Suprapubic skin (tissue), 4 donors: ENCODE results near the gene NCBP2. TPM values are rescaled to one million over a fixed set of nuclear protein-coding genes. Genes with fewer than 3 reads are reported as not detected.

Experiments
- DNase-seq, 2 donors: peaks; one replicate each; pipeline ENCODE4 v3.0.0-alpha.2; 2019; ENCODE audit warnings: low spot score in 2 of 2
- H3K27ac ChIP-seq: fragments of 200-600 bp; sonication (generic); one replicate; pipeline ENCODE4 v1.5.1; 2019
- H3K27me3 ChIP-seq: fragments of 200-600 bp; sonication (generic); one replicate; pipeline ENCODE4 v1.5.1; 2019
- H3K36me3 ChIP-seq: fragments of 200-600 bp; sonication (generic); one replicate; pipeline ENCODE4 v1.5.1; 2019
- H3K4me1 ChIP-seq: fragments of 200-600 bp; sonication (generic); one replicate; pipeline ENCODE4 v1.5.1; 2019
- H3K4me3 ChIP-seq: fragments of 200-600 bp; sonication (generic); one replicate; pipeline ENCODE4 v1.5.1; 2019; ENCODE audit warnings: mild to moderate bottlenecking
- H3K9me3 ChIP-seq: fragments of 200-600 bp; sonication (generic); one replicate; pipeline ENCODE4 v1.5.1; 2019
- EP300 ChIP-seq: sonication (generic); formaldehyde crosslinking; IDR thresholded peaks from one replicate; pipeline ENCODE4 v1.6.1; 2017; ENCODE audit warnings: antibody characterized with exemption
- POLR2A ChIP-seq, 2 donors: fragments of 450-650 bp; IDR thresholded peaks; one replicate each; pipeline ENCODE4 v1.6.1; 2017; ENCODE audit warnings: antibody characterized with exemption in 2 of 2, mild to moderate bottlenecking in 2 of 2, moderate library complexity in 2 of 2
- POLR2AphosphoS5 ChIP-seq, 3 donors: sonication (generic); formaldehyde crosslinking; IDR thresholded peaks; one replicate each; pipeline ENCODE4 v1.6.1; 2017; ENCODE audit warnings: antibody characterized with exemption in 3 of 3
- WGBS: methylation state at CpG from one replicate; pipeline ENCODE4 v1.1.5; 2018; 5-methylcytosine and 5-hydroxymethylcytosine counted together
- total RNA-seq, 4 donors: library from RNA; depleted of rRNA; stranded (reverse); fragments of >200 nt; gene quantifications; one replicate each; pipeline ENCODE4 v1.1.0, GENCODE V29; 2016
- TF ChIP-seq, protein P1 (sequence below), 2 donors: fragments of 200-600 bp in 1 of 2; fragments of 450-650 bp in 1 of 2; sonication (generic) in 1 of 2; IDR thresholded peaks; one replicate each; pipeline ENCODE4 v1.5.1; 2016 to 2019; ENCODE audit warnings: antibody characterized with exemption in 2 of 2, mild to moderate bottlenecking in 1 of 2, moderate library complexity in 1 of 2

NCBP2 gene
- total RNA-seq, 4 donors from 2014 or later: 27.1 to 33.0 (median 28.3) TPM

DNA sequence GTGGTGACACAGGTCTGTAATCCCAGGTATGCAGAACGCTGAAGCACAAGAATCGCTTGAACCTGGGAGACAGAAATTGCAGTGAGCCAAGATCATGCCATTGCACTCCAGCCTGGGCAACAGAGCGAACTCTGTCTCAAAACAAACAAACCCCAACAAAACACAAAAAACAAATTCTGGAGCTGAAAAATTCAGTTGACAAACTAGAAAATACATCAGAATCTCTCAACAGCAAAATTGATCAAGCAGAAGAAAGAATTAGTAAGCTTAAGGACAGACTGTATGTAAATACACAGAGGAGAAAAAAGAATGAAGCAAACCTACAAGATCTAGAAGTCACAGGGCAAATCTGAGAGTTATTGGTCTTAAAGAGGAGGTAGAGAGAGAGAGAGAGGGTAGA, 25.3 kb downstream of the NCBP2 start:
- WGBS: 99% methylated on average over 3 of the region's 3 CpGs
- DNase-seq: no peak
- Histone ChIP-seq H3K4me1 (no peaks in the 10 kb centered on the region), H3K27me3 (no peaks in the 10 kb centered on the region), H3K4me3 (no peak overlapping the region), H3K36me3 (peaks cover 17% of the 10 kb centered on the region), H3K27ac (no peak overlapping the region), H3K9me3 (no peaks in the 10 kb centered on the region)
- TF ChIP-seq, protein P1, sequence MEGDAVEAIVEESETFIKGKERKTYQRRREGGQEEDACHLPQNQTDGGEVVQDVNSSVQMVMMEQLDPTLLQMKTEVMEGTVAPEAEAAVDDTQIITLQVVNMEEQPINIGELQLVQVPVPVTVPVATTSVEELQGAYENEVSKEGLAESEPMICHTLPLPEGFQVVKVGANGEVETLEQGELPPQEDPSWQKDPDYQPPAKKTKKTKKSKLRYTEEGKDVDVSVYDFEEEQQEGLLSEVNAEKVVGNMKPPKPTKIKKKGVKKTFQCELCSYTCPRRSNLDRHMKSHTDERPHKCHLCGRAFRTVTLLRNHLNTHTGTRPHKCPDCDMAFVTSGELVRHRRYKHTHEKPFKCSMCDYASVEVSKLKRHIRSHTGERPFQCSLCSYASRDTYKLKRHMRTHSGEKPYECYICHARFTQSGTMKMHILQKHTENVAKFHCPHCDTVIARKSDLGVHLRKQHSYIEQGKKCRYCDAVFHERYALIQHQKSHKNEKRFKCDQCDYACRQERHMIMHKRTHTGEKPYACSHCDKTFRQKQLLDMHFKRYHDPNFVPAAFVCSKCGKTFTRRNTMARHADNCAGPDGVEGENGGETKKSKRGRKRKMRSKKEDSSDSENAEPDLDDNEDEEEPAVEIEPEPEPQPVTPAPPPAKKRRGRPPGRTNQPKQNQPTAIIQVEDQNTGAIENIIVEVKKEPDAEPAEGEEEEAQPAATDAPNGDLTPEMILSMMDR (IDR thresholded peaks at IDR 0.05): no peak
- TF ChIP-seq POLR2AphosphoS5 (IDR thresholded peaks at IDR 0.05) (no peak), EP300 (no peak), POLR2A (IDR thresholded peaks at IDR 0.05) (no peak)

DNA sequence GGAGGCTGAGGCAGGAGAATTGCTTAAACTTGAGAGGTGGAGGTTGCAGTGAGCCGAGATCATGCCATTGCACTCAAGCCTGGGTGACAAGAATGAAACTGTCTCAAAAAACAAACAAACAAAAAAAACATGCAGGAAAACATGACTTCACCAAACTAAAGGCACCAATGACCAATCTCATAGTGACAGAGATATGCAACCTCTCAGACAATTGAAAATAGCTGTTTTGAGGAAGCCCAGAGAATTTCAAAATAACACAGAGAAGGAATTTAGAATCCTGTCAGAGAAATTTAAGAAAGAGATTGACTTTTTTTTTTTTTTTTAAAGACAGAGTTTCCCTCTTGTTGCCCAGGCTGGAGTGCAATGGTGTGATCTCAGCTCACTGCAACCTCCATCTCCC, 26.1 kb downstream of the NCBP2 start:
- no peak overlapping the region for H3K27ac ChIP-seq
- no peak overlapping the region for H3K4me3 ChIP-seq
- no peak for DNase-seq
- 96% methylated on average over 1 of the region's 1 CpG for WGBS
- TF ChIP-seq POLR2AphosphoS5 (IDR thresholded peaks at IDR 0.05) (no peak), POLR2A (IDR thresholded peaks at IDR 0.05) (no peak), EP300 (no peak)
- TF ChIP-seq, protein P1 (IDR thresholded peaks at IDR 0.05): no peak
- no peaks in the 10 kb centered on the region for H3K9me3 ChIP-seq
- H3K4me1 ChIP-seq: no peaks in the 10 kb centered on the region
- H3K36me3 ChIP-seq: peaks cover 17% of the 10 kb centered on the region
- H3K27me3 ChIP-seq: no peaks in the 10 kb centered on the region

DNA sequence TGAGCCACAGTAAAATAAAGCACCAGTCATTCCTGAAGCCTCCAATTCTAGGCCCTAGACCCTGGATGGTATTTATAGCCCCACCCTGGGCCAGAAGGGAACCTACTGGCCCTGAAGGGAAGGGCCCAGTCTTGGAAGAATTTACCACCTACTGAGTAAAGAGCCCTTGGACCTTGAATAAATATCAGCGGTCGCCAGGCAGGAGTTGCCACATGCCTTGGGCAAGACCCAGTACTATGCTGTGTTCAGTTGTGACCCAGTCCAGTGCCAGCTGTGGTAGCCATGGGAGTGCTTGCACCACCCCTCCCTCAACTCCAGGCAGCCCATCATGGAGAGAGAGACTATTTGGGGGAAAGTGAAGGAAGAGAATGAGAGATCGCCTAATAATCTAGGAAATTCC, 27.0 kb downstream of the NCBP2 start:
- DNase-seq: no peak
- TF ChIP-seq POLR2AphosphoS5 (IDR thresholded peaks at IDR 0.05) (no peak), POLR2A (IDR thresholded peaks at IDR 0.05) (no peak), EP300 (no peak)
- TF ChIP-seq, protein P1 (IDR thresholded peaks at IDR 0.05): no peak
- WGBS: 94% methylated on average over 3 of the region's 3 CpGs

DNA sequence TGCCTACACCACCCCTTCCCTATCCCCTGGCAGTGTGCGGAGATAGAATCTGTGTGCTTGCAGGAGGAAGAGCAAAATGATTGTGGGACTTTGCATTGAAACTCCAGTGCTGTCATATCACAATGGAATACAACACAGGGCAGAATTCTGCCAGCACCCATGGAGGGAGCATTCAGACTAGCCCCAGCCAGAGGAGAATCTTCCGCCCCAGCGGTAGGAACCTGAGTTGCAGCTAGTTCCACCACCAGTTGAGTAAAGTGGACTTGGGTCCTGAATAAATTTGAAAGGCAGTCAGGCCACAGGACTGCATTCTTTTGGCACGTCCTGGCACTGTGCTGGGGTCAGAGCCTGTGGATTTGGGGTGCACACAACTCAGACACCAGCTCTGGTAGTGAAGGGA, 27.5 kb downstream of the NCBP2 start:
- no peaks in the 10 kb centered on the region for H3K9me3 ChIP-seq
- 90% methylated on average over 4 of the region's 4 CpGs for WGBS

More for the DNA sequence above, 27.0 kb downstream of the NCBP2 start:
- H3K4me1 ChIP-seq: no peaks in the 10 kb centered on the region
- no peaks in the 10 kb centered on the region for H3K27me3 ChIP-seq
- no peak overlapping the region for H3K4me3 ChIP-seq
- no peak overlapping the region for H3K27ac ChIP-seq
- no peaks in the 10 kb centered on the region for H3K9me3 ChIP-seq
- peaks cover 17% of the 10 kb centered on the region for H3K36me3 ChIP-seq

DNA sequence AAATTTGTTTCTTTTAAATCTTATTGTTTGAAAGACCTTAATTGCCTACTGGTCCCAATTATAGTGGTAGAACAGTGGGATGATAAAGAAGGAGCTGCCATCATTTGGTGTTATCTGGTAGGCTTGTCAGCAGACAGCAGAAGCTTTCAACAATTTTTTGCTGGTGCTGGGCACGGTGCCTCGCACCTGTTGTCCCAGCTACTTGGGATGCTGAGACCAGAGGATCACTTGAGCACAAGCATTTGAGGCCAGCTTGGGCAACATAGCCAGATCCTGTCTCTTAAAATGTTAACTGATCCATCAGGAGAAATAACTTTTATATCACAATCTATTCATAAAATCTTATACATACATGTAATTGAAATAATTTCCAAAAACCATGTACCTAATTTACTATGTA, 38.6 kb downstream of the NCBP2 start:
- Histone ChIP-seq H3K27me3 (no peaks in the 10 kb centered on the region), H3K4me3 (no peak overlapping the region), H3K9me3 (no peaks in the 10 kb centered on the region), H3K4me1 (no peaks in the 10 kb centered on the region), H3K27ac (no peak overlapping the region), H3K36me3 (peaks cover 80% of the 10 kb centered on the region)
- TF ChIP-seq POLR2A (IDR thresholded peaks at IDR 0.05) (no peak), EP300 (no peak), POLR2AphosphoS5 (IDR thresholded peaks at IDR 0.05) (no peak)
- TF ChIP-seq, protein P1 (IDR thresholded peaks at IDR 0.05): no peak
- DNase-seq: no peak
- WGBS: 94% methylated on average over 2 of the region's 2 CpGs

More for the DNA sequence above, 27.5 kb downstream of the NCBP2 start:
- Histone ChIP-seq H3K4me3 (no peak overlapping the region), H3K36me3 (peaks cover 17% of the 10 kb centered on the region), H3K27me3 (no peaks in the 10 kb centered on the region), H3K27ac (no peak overlapping the region), H3K4me1 (no peaks in the 10 kb centered on the region)
- no peak for DNase-seq
- TF ChIP-seq POLR2AphosphoS5 (IDR thresholded peaks at IDR 0.05) (no peak), EP300 (no peak), POLR2A (IDR thresholded peaks at IDR 0.05) (no peak)
- TF ChIP-seq, protein P1 (IDR thresholded peaks at IDR 0.05): no peak
